Muscle of arm (tissue), 12 donors: ENCODE results near the gene CD70. TPM values are rescaled to one million over a fixed set of nuclear protein-coding genes. Genes with fewer than 3 reads are reported as not detected.
"Not testable (repeated sequence)": the region's sequence is repeated elsewhere in the genome, so short reads cannot be mapped to it uniquely, and the experiment has no call there.

ENCODE experiments used
- DNase-seq: peaks from one replicate; pipeline ENCODE4 v3.0.0-alpha.2; 2013
- polyA plus RNA-seq, 12 donors: library from polyadenylated mRNA; unstranded; fragments of 120-200 nt; gene quantifications; one replicate each; pipeline ENCODE4 v1.2.1, GENCODE V29; 2013; ENCODE audit not compliant: insufficient read length in 12 of 12

The CD70 gene
- polyA plus RNA-seq, 12 donors: 0.34 to 2.1 (median 0.85) TPM; not detected in 3

GRCh38 chr19:6572217-6572616 is 18.7 kb downstream of the CD70 start:
- no peak for DNase-seq

- no peak for DNase-seq
Measured at GRCh38 chr19:6571167-6571566, 19.8 kb downstream of the CD70 start.

GRCh38 chr19:6570764-6571163 is 20.2 kb downstream of the CD70 start:
- no peak for DNase-seq

GRCh38 chr19:6568816-6569215 is 22.1 kb downstream of the CD70 start:
- DNase-seq: no peak

GRCh38 chr19:6568010-6568526 is 22.9 kb downstream of the CD70 start:
- no peak for DNase-seq

GRCh38 chr19:6566727-6567126 is 24.2 kb downstream of the CD70 start:
- DNase-seq: not testable (repeated sequence)

- DNase-seq: no peak
Measured at GRCh38 chr19:6564393-6564792, 26.6 kb downstream of the CD70 start.

- not testable (repeated sequence) for DNase-seq
Measured at GRCh38 chr19:6562437-6562836, 28.5 kb downstream of the CD70 start.

GRCh38 chr19:6556480-6557195 is 34.3 kb downstream of the CD70 start:
- no peak for DNase-seq

- no peak for DNase-seq
Measured at GRCh38 chr19:6556043-6556449, 34.9 kb downstream of the CD70 start.

- DNase-seq: no peak
Measured at GRCh38 chr19:6551607-6552450, 39.1 kb downstream of the CD70 start.

GRCh38 chr19:6551091-6551490 is 39.9 kb downstream of the CD70 start:
- no peak for DNase-seq

- not testable (repeated sequence) for DNase-seq
Measured at GRCh38 chr19:6550679-6551078, 40.3 kb downstream of the CD70 start.

GRCh38 chr19:6543866-6544347 is 47.0 kb downstream of the CD70 start:
- no peak for DNase-seq

GRCh38 chr19:6540918-6541689 is 49.8 kb downstream of the CD70 start:
- DNase-seq: no peak

- DNase-seq: no peak
Measured at GRCh38 chr19:6539514-6539913, 51.4 kb downstream of the CD70 start.

Other genes starting within 250 kb of the CD70 start
- gene CLPP, start 229.6 kb downstream of the CD70 start, polyA plus RNA-seq: 10 to 100 TPM in 11 of 12 donors, not detected in 1; 39.5 to 85.3 (median 53.2) TPM
- 100 to 1,000 TPM in 2 of 12 donors, 10 to 100 TPM in 9, not detected in 1; 35.2 to 126 (median 63.2) TPM for gene ALKBH7, start 218.4 kb downstream of the CD70 start, polyA plus RNA-seq
- gene PSPN, start 215.2 kb downstream of the CD70 start, polyA plus RNA-seq: 1 to 10 TPM in 5 of 12 donors, under 1 TPM in 5, not detected in 2; 0.58 to 1.2 (median 0.94) TPM
- 10 to 100 TPM in 11 of 12 donors, not detected in 1; 42.7 to 96.6 (median 51.0) TPM for gene GTF2F1, start 198.0 kb downstream of the CD70 start, polyA plus RNA-seq
- 100 to 1,000 TPM in 11 of 12 donors, not detected in 1; 143 to 261 (median 177) TPM for gene KHSRP, start 166.3 kb downstream of the CD70 start, polyA plus RNA-seq
- gene SLC25A41, start 157.4 kb downstream of the CD70 start, polyA plus RNA-seq: 1 to 10 TPM in 1 of 12 donors, under 1 TPM in 8, not detected in 3; 0.24 to 1.7 (median 0.48) TPM
- 10 to 100 TPM in 11 of 12 donors, not detected in 1; 25.5 to 44.6 (median 31.5) TPM for gene SLC25A23, start 131.4 kb downstream of the CD70 start, polyA plus RNA-seq
- 10 to 100 TPM in 1 of 12 donors, 1 to 10 TPM in 2, under 1 TPM in 4, not detected in 5; 0.17 to 18.2 (median 0.55) TPM for gene CRB3, start 126.9 kb downstream of the CD70 start, polyA plus RNA-seq
- 1 to 10 TPM in 4 of 12 donors, under 1 TPM in 6, not detected in 2; 0.50 to 9.1 (median 0.61) TPM for gene DENND1C, start 109.4 kb downstream of the CD70 start, polyA plus RNA-seq
- 1 to 10 TPM in 3 of 12 donors, under 1 TPM in 8, not detected in 1; 0.19 to 9.9 (median 0.62) TPM for gene TUBB4A, start 88.8 kb downstream of the CD70 start, polyA plus RNA-seq
- gene TNFSF9, start 60.1 kb downstream of the CD70 start, polyA plus RNA-seq: 1 to 10 TPM in 5 of 12 donors, under 1 TPM in 5, not detected in 2; 0.22 to 2.0 (median 1.0) TPM
- under 1 TPM in 8 of 12 donors, not detected in 4; 0.05 to 0.66 (median 0.08) TPM for gene TNFSF14, start 79.0 kb upstream of the CD70 start, polyA plus RNA-seq
- 100 to 1,000 TPM in 1 of 12 donors, 10 to 100 TPM in 3, 1 to 10 TPM in 7, not detected in 1; 1.5 to 114 (median 5.4) TPM for gene C3, start 129.5 kb upstream of the CD70 start, polyA plus RNA-seq
- 10 to 100 TPM in 11 of 12 donors, not detected in 1; 20.9 to 54.1 (median 30.4) TPM for gene GPR108, start 146.4 kb upstream of the CD70 start, polyA plus RNA-seq
- 10 to 100 TPM in 11 of 12 donors, not detected in 1; 39.5 to 83.4 (median 57.9) TPM for gene TRIP10, start 148.5 kb upstream of the CD70 start, polyA plus RNA-seq
- 1 to 10 TPM in 7 of 12 donors, under 1 TPM in 4, not detected in 1; 0.39 to 9.3 (median 1.1) TPM for gene SH2D3A, start 176.3 kb upstream of the CD70 start, polyA plus RNA-seq
- 1 to 10 TPM in 10 of 12 donors, not detected in 2; 1.1 to 5.1 (median 2.0) TPM for gene VAV1, start 181.6 kb upstream of the CD70 start, polyA plus RNA-seq